Astrocyte of the cerebellum (primary cell): Measurements from ENCODE around the gene ARRDC2.

Experiments
- DNase-seq: peaks from one replicate; pipeline ENCODE4 v3.0.0-alpha.2; 2011; ENCODE audit warnings: low read depth
- H3K4me3 ChIP-seq: 2 replicates; pipeline ENCODE4 v1.5.1; 2011; ENCODE audit warnings: mild to moderate bottlenecking, low read depth, low read length, moderate library complexity
- in situ Hi-C: cut with HindIII; loops from 2 replicates; pipeline ENCODE4 v1.10.0; 2017; ENCODE audit warnings: low sequenced_read_pairs
- TF ChIP-seq, protein P1 (sequence below): IDR thresholded peaks from 2 replicates; pipeline ENCODE4 v1.5.1; 2012; ENCODE audit warnings: low read length, low read depth, moderate library complexity, mild to moderate bottlenecking; ENCODE audit errors: missing control alignments

The ARRDC2 gene

GRCh38 chr19:18007044-18007916 is 690 bp upstream of the ARRDC2 start:
- in situ Hi-C loops, result no loop called here
- H3K4me3 ChIP-seq, result peak overlapping the region; percentile 46
- peak; percentile 53 for DNase-seq
- TF ChIP-seq, protein P1, sequence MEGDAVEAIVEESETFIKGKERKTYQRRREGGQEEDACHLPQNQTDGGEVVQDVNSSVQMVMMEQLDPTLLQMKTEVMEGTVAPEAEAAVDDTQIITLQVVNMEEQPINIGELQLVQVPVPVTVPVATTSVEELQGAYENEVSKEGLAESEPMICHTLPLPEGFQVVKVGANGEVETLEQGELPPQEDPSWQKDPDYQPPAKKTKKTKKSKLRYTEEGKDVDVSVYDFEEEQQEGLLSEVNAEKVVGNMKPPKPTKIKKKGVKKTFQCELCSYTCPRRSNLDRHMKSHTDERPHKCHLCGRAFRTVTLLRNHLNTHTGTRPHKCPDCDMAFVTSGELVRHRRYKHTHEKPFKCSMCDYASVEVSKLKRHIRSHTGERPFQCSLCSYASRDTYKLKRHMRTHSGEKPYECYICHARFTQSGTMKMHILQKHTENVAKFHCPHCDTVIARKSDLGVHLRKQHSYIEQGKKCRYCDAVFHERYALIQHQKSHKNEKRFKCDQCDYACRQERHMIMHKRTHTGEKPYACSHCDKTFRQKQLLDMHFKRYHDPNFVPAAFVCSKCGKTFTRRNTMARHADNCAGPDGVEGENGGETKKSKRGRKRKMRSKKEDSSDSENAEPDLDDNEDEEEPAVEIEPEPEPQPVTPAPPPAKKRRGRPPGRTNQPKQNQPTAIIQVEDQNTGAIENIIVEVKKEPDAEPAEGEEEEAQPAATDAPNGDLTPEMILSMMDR, result peak; percentile 93

- no peak overlapping the region for H3K4me3 ChIP-seq
- DNase-seq, result no peak
- in situ Hi-C loops, result no loop called here
- TF ChIP-seq, protein P1, result no peak
These were observed 844 bp downstream of the ARRDC2 start for GRCh38 chr19:18008814-18009213.

DNA sequence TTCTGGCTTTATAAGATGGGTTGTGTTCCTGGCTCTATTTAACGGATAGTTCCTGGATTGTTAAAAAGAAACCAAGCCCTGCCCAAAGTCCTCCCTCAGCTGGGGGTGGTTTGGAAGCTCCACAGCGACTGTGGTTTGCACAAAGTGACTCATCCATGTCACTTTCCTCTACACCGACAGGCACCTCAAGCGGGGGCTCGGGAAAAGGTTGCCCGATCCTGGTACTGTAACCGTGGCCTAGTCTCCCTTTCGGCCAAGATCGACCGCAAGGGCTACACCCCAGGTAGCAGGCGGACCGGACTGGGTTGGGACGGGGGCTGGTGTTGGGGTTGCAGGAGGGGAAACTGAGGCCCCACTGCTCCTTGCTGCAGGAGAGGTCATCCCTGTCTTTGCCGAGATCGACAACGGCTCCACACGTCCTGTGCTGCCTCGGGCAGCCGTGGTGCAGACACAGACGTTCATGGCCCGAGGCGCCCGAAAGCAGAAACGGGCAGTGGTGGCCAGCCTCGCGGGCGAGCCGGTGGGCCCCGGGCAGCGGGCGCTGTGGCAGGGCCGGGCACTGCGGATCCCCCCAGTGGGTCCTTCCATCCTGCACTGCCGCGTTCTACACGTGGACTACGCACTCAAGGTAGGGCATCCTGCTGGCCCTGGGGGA is 1.6 kb downstream of the ARRDC2 start:
- no peak overlapping the region for H3K4me3 ChIP-seq
- TF ChIP-seq, protein P1, result no peak
- in situ Hi-C loops, result no loop called here
- no peak for DNase-seq

- in situ Hi-C loops, result no loop called here
- DNase-seq, result no peak
- no peak overlapping the region for H3K4me3 ChIP-seq
- TF ChIP-seq, protein P1, result no peak
These were observed 2.2 kb downstream of the ARRDC2 start for GRCh38 chr19:18010149-18010548.

DNA sequence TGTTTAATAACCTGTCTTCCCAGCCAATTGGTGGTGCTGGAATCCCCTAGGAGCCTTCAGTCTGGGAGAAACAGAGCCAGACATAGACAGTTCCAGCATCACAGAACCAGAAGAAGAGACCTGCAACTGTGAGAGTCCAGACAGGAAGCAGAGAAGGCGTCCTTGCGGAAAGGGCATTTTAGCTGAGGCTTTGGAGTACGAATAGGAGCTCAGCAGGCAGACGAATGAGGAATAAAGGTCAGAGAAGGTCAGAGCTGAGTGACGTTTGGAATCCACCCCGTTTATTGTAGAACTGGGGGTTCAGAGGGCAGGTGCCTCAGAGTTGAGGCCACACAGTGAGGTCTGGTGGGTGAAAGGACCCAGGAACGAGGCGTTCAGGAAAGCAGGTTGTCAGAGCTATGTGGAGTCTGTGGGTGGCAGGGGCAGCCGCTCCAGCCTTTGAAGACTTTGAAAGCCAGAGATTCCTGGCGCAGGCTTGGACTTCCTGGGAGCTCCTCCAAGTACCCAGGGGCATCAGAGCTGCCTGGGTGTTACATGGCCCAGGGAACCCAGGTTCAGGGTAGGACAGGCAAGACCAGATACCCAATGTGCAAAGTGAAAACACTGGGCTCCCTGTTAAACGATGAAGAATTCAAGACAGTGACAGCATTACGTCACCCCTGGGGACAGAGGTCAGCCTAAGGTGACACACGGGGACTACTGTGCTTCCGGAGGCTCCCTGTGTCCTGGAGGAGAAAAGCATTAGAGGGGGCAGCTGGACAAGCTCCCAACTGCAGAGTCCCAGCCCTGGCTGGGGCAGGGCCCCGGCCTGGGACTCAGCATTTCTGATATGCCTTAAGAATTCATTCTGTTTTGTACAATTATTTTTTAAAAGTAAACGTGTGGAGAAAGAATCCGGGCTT is 5.5 kb downstream of the ARRDC2 start:
- no peak overlapping the region for H3K4me3 ChIP-seq
- DNase-seq, result no peak
- in situ Hi-C loops, result no loop called here

More for the DNA sequence above, 5.5 kb downstream of the ARRDC2 start:
- TF ChIP-seq, protein P1, result no peak
